A549 (cell line): Measurements from ENCODE around the gene TRIM72. TPM values are rescaled to one million over a fixed set of nuclear protein-coding genes. Genes with fewer than 3 reads are reported as not detected.
"Not testable (repeated sequence)": the region's sequence is repeated elsewhere in the genome, so short reads cannot be mapped to it uniquely, and the experiment has no call there.

ENCODE experiments used
- ATAC-seq, 2 experiments: fragments of 200-7000 bp in 1 of 2; fragments of >200 bp in 1 of 2; cut with Nextera tagmentation in 1 of 2; cut with Tn5 transposase in 1 of 2; 3 replicates each; pipeline versions ENCODE4 v1.8.0 to v1.9.1; 2018 to 2020; ENCODE audit warnings: mild to moderate bottlenecking in 1 of 2, moderate library complexity in 1 of 2
- CTCF ChIA-PET: fragments of 300-600 bp; sonication (Branson Sonifier 250); formaldehyde crosslinking; extraction: SDS; loops from one replicate; lab custom pipeline; 2021; ENCODE audit warnings: antibody characterized with exemption, inconsistent platforms; lab: Yijun Ruan, JAX
- POLR2A ChIA-PET: fragments of 350-600 bp; formaldehyde crosslinking; extraction: SDS; loops from one replicate; lab custom pipeline; 2021; ENCODE audit warnings: antibody characterized with exemption, inconsistent platforms; lab: Yijun Ruan, JAX
- DNase-seq, 2 experiments: peaks; one replicate each; pipeline versions ENCODE4 v3.0.0 to v3.0.0-alpha.2; 2011 to 2016; ENCODE audit warnings: low read depth in 1 of 2, low spot score in 1 of 2
- FAIRE-seq: peaks from 2 replicates; lab custom pipeline; 2011; peaks lifted over from hg19 to GRCh38; lab: Jason Lieb, UNC
- H3K27ac ChIP-seq, 2 experiments: fragments of >200 bp; sonication (Bioruptor Twin); formaldehyde crosslinking; 3 replicates each; pipeline ENCODE4 v1.5.1; 2016 to 2017
- H3K4me1 ChIP-seq: fragments of >200 bp; sonication (Bioruptor Twin); formaldehyde crosslinking; 3 replicates; pipeline ENCODE4 v1.6.1; 2016
- H3K4me2 ChIP-seq: fragments of >200 bp; sonication (Bioruptor Twin); formaldehyde crosslinking; 3 replicates; pipeline ENCODE4 v1.6.1; 2016
- H3K4me3 ChIP-seq: fragments of >200 bp; sonication (Bioruptor Twin); formaldehyde crosslinking; 3 replicates; pipeline ENCODE4 v1.5.1; 2016
- H3K9me3 ChIP-seq: fragments of >200 bp; sonication (Bioruptor Twin); formaldehyde crosslinking; 3 replicates; pipeline ENCODE4 v1.6.1; 2016
- CBX8 ChIP-seq: fragments of 200-600 bp; sonication (generic); IDR thresholded peaks from 2 replicates; pipeline ENCODE4 v1.6.1; 2016
- ESRRA ChIP-seq: fragments of 150-350 bp; IDR thresholded peaks from 2 replicates; pipeline ENCODE4 v1.6.1; 2014; ENCODE audit warnings: mild to moderate bottlenecking, low read length, borderline replicate concordance
- HDAC2 ChIP-seq: fragments of 200-600 bp; sonication (generic); IDR thresholded peaks from 2 replicates; pipeline ENCODE4 v1.6.1; 2016
- HEYL ChIP-seq: fragments of 250-450 bp; sonication (Bioruptor Pico); IDR thresholded peaks from 2 replicates; pipeline ENCODE4 v1.8.0; 2021; ENCODE audit warnings: mild to moderate bottlenecking, moderate library complexity
- JUN ChIP-seq, 2 experiments: fragments of >200 bp; sonication (Bioruptor Twin); formaldehyde crosslinking; IDR thresholded peaks; 2 replicates in 1 of 2; 3 replicates in 1 of 2; pipeline ENCODE4 v1.6.1; 2016 to 2017
- JUNB ChIP-seq: fragments of >200 bp; sonication (Bioruptor Twin); formaldehyde crosslinking; IDR thresholded peaks from 2 replicates; pipeline ENCODE4 v1.6.1; 2016
- KDM1A ChIP-seq: fragments of 200-600 bp; sonication (generic); IDR thresholded peaks from 2 replicates; pipeline ENCODE4 v1.6.1; 2016; ENCODE audit warnings: low read depth, mild to moderate bottlenecking
- MYC ChIP-seq: IDR thresholded peaks from 2 replicates; pipeline ENCODE4 v1.6.1; 2012; ENCODE audit warnings: mild to moderate bottlenecking, inconsistent platforms, low read length, improper control_type of control experiment, borderline replicate concordance
- NR3C1 ChIP-seq: fragments of >200 bp; sonication (Bioruptor Twin); formaldehyde crosslinking; IDR thresholded peaks from 3 replicates; pipeline ENCODE4 v1.6.1; 2017
- PHF8 ChIP-seq: fragments of 200-600 bp; sonication (generic); IDR thresholded peaks from 2 replicates; pipeline ENCODE4 v1.6.1; 2016; ENCODE audit warnings: low read depth, mild to moderate bottlenecking, antibody characterized with exemption, moderate library complexity, borderline replicate concordance
- POLR2AphosphoS2 ChIP-seq: conservative IDR thresholded peaks from 2 replicates; pipeline ENCODE4 v1.6.1; 2012; ENCODE audit warnings: low read length, improper control_type of control experiment, inconsistent platforms
- ZFP36 ChIP-seq: fragments of 450-650 bp; IDR thresholded peaks from 2 replicates; pipeline ENCODE4 v1.6.1; 2014; ENCODE audit warnings: borderline replicate concordance; ENCODE audit not compliant: partially characterized antibody
- WGBS: methylation state at CpG from one replicate; pipeline ENCODE4 v1.1.6; 2017; ENCODE audit errors: missing lambda C conversion rate; 5-methylcytosine and 5-hydroxymethylcytosine counted together
- polyA plus RNA-seq, 4 experiments: library from polyadenylated mRNA; depleted of rRNA in 3 of 4; stranded (reverse); fragments of >200 nt; fragmentation: RNase III in 1 of 4; extraction: RNeasy Plus Mini Kit Qiagen cat#74134 plus additional on column Dnase treatment in 1 of 4; gene quantifications; 2 replicates in 3 of 4; 3 replicates in 1 of 4; pipeline ENCODE4 v1.2.3, GENCODE V29; 2011 to 2017
- TF ChIP-seq, protein P1 (sequence below): fragments of >200 bp; sonication (Bioruptor Twin); formaldehyde crosslinking; IDR thresholded peaks from 3 replicates; pipeline ENCODE4 v1.6.1; 2016
- TF ChIP-seq, protein P2 (sequence below): fragments of 250-450 bp; sonication (Bioruptor Pico); IDR thresholded peaks from 2 replicates; pipeline ENCODE4 v1.5.0; 2021; ENCODE audit warnings: mild to moderate bottlenecking, moderate library complexity, borderline replicate concordance
- TF ChIP-seq, protein P3 (sequence below): fragments of 250-450 bp; sonication (Bioruptor Pico); IDR thresholded peaks from 2 replicates; pipeline ENCODE4 v1.5.0; 2020; ENCODE audit warnings: low read depth, mild to moderate bottlenecking, moderate library complexity

Gene TRIM72
- polyA plus RNA-seq, 2 of the 4 experiments (the other 2 are of a cell fraction), result 0.04 TPM; not detected in 1

DNA sequence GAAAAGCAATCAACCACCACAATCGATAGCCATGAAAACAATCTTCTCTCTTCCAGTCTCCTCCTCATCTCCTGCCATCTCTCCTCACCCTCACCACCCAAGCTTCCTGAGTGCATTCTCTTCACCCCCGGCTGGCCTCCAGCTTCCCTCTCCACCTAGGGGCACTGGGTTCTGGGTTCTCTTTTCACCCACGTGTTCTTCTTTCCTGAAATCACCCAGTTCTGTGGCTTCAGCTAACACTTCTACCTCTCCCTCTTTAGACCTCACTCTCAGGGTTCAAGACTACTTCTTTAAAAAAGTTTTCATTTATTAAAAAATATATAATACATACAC, 54.1 kb downstream of the TRIM72 start:
- no peak overlapping the region for H3K4me2 ChIP-seq
- ChIA-PET CTCF (interaction anchor here (0.9 to 2.1 kb wide), 2 partner anchors 12 to 175 kb away, joined by 3 to 5 read pairs; partner anchors contain the start of gene ZNF843), POLR2A (no interaction called here)
- peaks cover 30% of the 10 kb centered on the region for H3K4me1 ChIP-seq
- no peak for TF ChIP-seq MYC
- TF ChIP-seq HDAC2, result no peak
- TF ChIP-seq NR3C1, result no peak
- TF ChIP-seq HEYL (CRISPR knock-in tag), result no peak
- TF ChIP-seq ESRRA, result no peak
- TF ChIP-seq, protein P1, sequence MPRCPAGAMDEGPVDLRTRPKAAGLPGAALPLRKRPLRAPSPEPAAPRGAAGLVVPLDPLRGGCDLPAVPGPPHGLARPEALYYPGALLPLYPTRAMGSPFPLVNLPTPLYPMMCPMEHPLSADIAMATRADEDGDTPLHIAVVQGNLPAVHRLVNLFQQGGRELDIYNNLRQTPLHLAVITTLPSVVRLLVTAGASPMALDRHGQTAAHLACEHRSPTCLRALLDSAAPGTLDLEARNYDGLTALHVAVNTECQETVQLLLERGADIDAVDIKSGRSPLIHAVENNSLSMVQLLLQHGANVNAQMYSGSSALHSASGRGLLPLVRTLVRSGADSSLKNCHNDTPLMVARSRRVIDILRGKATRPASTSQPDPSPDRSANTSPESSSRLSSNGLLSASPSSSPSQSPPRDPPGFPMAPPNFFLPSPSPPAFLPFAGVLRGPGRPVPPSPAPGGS, result no peak
- TF ChIP-seq POLR2AphosphoS2, result no peak
- TF ChIP-seq KDM1A, result no peak
- no peak for TF ChIP-seq PHF8
- TF ChIP-seq, protein P2, sequence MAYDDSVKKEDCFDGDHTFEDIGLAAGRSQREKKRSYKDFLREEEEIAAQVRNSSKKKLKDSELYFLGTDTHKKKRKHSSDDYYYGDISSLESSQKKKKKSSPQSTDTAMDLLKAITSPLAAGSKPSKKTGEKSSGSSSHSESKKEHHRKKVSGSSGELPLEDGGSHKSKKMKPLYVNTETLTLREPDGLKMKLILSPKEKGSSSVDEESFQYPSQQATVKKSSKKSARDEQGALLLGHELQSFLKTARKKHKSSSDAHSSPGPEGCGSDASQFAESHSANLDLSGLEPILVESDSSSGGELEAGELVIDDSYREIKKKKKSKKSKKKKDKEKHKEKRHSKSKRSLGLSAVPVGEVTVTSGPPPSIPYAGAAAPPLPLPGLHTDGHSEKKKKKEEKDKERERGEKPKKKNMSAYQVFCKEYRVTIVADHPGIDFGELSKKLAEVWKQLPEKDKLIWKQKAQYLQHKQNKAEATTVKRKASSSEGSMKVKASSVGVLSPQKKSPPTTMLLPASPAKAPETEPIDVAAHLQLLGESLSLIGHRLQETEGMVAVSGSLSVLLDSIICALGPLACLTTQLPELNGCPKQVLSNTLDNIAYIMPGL (CRISPR knock-in tag), result no peak
- no peak for TF ChIP-seq ZFP36
- no peak overlapping the region for H3K4me3 ChIP-seq
- H3K27ac ChIP-seq, result peak overlapping the region in 1 of 2 experiments; percentile 90; a peak in 2 of 6 replicates
- ATAC-seq (no peak), DNase-seq (no peak), FAIRE-seq (no peak)
- 87% methylated on average over 3 of the region's 3 CpGs for WGBS
- no peaks in the 10 kb centered on the region for H3K9me3 ChIP-seq

DNA sequence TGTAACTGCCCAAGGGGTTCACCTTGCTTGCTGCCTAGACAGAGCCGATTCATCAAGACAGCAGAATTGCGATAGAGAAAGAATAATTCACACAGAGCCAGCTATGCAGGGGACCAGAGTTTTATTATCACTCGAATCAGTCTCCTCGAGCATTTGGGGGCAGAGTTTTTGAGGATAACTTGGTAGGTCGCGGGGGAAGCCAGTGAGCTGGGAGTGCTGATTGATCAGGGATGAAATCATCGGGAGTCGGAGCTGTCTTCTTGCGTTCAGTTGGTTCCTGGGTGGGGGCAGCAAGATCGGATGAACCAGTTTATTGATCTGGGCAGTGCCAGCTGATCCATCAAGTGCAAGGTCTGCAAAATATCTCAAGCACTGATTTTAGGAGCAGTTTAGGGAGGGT, 55.0 kb downstream of the TRIM72 start:
- ChIA-PET CTCF (interaction anchor here (2.1 kb wide), 1 partner anchor 13 kb away, joined by 5 read pairs; no protein-coding TSS in a partner anchor), POLR2A (interaction anchor here (0.7 kb wide), 1 partner anchor 89 kb away, joined by 3 read pairs; the partner anchor contains the start of gene FUS)
- H3K27ac ChIP-seq, result no peak overlapping the region
- no peak for FAIRE-seq
- no peaks in the 10 kb centered on the region for H3K9me3 ChIP-seq
- ATAC-seq, result no peak
- H3K4me3 ChIP-seq, result no peak overlapping the region
- DNase-seq, result no peak
- TF ChIP-seq JUNB (no peak), CBX8 (no peak)
- WGBS, result 71% methylated on average over 10 of the region's 10 CpGs
- H3K4me2 ChIP-seq, result no peak overlapping the region; the same call in 2 of the 3 replicates
- H3K4me1 ChIP-seq, result peaks cover 30% of the 10 kb centered on the region

DNA sequence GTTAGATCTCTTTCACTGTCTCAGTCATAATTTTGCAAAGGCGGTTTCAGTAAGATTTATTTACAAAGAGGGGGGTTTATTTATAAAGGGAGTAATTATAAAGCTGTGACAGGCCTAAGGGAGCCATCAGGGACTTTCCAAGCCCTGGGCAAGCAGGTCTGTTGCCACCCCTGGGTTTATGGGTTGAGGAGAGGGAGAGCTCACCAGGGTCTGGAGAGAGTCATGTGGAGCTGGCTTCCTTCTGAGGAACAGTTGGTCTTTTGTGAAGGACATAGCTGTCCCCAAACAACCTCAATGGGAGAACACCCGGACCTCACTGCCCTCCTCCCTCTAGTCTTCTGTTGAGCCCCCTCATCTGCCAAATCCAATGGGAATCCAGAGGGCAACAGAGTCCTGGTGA, 55.6 kb downstream of the TRIM72 start:
- Histone ChIP-seq H3K4me1 (peaks cover 30% of the 10 kb centered on the region), H3K4me3 (no peak overlapping the region), H3K9me3 (no peaks in the 10 kb centered on the region), H3K27ac (peak overlapping the region in 1 of 2 experiments; percentile 63; a peak in 2 of 6 replicates), H3K4me2 (peak overlapping the region; percentile 7; the same call in 1 of the 3 replicates)
- ATAC-seq (no peak), DNase-seq (no peak), FAIRE-seq (no peak)
- 47% methylated on average over 2 of the region's 2 CpGs for WGBS
- TF ChIP-seq, protein P3, sequence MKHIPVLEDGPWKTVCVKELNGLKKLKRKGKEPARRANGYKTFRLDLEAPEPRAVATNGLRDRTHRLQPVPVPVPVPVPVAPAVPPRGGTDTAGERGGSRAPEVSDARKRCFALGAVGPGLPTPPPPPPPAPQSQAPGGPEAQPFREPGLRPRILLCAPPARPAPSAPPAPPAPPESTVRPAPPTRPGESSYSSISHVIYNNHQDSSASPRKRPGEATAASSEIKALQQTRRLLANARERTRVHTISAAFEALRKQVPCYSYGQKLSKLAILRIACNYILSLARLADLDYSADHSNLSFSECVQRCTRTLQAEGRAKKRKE (CRISPR knock-in tag), result peak; percentile 50; the same call in 1 of the 2 replicates
- no peak for TF ChIP-seq JUN (IDR thresholded peaks at IDR 0.05)
- CTCF ChIA-PET, result interaction anchor here (2.1 kb wide), 1 partner anchor 14 kb away, joined by 5 read pairs; no protein-coding TSS in a partner anchor
- POLR2A ChIA-PET, result no interaction called here

DNA sequence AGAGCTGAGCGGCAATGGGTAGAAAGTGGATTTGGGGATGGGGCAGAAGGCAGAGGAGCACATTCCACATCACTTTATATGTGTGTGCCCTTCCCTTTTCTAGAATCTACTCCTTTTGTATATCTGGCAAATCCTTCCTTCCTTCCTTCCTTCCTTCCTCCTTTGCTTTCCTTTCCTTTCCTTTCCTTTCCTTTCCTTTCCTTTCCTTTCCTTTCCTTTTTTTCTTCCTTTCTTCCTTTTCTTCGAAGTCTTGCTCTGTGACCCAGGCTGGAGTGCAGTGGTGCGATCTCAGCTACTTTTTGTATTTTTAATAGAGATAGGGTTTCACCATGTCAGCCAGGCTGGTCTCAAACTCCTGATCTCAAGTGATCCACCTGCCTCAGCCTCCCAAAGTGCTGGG, 56.1 kb downstream of the TRIM72 start:
- DNase-seq, ATAC-seq, FAIRE-seq, H3K9me3 ChIP-seq, POLR2A ChIA-PET, H3K4me2 ChIP-seq, H3K4me3 ChIP-seq: not testable (repeated sequence)
- CTCF ChIA-PET, result interaction anchor here (0.6 to 2.1 kb wide), 2 partner anchors 14 to 285 kb away, joined by 3 to 5 read pairs; partner anchors contain the start of gene HSD3B7
- 61% methylated on average over 3 of the region's 3 CpGs for WGBS
- Histone ChIP-seq H3K27ac (peak overlapping the region in 1 of 2 experiments; percentile 63; a peak in 3 of 6 replicates), H3K4me1 (peaks cover 25% of the 10 kb centered on the region)
